H54 (cell line): ENCODE results near the gene PTPN21.

ENCODE experiments used
- DNase-seq: peaks from one replicate; pipeline ENCODE4 v3.0.0; 2011; ENCODE audit warnings: low spot score, mixed read lengths; ENCODE audit not compliant: insufficient read length
- FAIRE-seq: peaks from 3 replicates; lab custom pipeline; 2011; peaks lifted over from hg19 to GRCh38; lab: Jason Lieb, UNC
- POLR2A ChIP-seq: IDR thresholded peaks from 2 replicates; pipeline ENCODE4 v1.6.1; 2011; ENCODE audit warnings: low read depth, mild to moderate bottlenecking, low read length

Gene PTPN21

GRCh38 chr14:88481059-88481458 is 73.7 kb downstream of the PTPN21 start:
- no peak for DNase-seq
- no peak for TF ChIP-seq POLR2A
- FAIRE-seq: no peak

DNA sequence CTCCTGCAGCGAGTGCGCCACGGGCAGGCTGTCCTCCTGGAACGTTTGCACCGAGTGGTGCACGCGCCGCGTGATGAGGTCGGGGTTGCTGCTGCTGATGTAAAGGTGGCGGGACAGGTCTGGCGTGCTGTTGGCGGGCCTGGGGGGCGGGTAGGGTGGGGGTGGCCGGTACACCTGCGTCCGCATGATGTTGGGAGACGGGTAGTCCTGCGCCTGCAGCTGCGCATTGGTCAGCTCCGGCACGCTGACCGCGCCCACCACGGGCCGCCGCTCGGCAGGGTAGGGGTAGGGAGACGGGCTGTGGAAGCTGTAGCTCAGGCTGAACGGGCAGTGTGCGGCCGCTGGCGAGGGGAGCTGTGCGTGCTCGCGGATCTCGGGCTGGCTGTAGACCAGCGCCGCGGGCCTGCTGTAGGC is 75.2 kb downstream of the PTPN21 start:
- TF ChIP-seq POLR2A: no peak
- no peak for FAIRE-seq
- no peak for DNase-seq

DNA sequence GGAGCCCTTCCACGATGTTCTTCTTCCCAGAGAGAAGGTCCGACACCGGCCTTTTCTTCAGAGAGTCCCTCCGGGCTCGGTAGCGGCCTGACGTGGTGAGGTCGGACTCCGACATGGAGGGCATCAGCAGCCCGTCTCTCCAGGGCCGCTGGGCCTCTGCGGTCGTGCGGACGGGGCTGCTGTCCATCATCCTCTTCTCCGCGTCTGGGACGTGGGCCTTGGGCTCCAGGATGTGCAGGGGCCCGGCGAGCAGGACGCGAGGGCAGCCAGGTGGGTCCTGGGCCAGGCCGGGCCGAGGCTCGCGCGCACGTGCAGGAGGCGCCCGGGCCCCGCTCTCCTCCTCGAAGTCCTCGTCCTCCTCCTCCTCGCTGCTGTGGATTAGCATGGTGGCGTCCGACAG is 75.9 kb downstream of the PTPN21 start:
- no peak for DNase-seq
- no peak for TF ChIP-seq POLR2A
- FAIRE-seq: no peak

DNA sequence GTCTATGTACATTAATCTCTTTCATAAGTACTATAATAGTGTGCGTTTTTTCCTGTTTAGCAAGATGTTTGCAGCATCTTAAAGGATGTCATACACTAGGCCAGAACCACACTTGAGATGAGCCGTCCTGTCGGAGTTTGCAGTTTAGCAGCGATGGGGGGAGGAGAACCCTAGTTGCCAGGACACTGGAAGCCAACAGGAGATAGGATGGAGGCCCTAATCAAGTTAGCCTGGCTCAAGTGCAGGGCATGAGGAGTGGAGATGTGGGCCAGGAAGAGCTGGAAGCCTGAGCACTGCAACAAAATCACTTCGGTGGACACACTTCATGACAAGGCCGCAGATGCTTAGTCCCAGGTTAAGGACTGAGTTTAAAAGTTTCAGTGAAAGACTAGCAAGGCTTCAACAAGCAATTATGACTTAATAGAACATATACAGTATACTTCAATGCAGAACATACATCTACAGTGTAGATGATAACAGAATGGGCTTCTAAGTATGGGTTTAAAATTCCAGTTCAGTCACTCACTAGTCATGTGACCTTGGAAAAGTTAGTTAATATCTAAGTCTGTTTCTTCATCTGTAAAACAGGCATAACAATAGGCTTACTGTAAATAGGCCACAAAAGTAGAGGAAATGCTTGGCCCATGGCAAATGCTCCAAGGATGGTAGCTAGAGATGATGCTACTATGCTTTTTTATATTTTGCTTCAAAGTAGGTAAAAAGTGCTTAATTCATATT is 77.1 kb downstream of the PTPN21 start:
- TF ChIP-seq POLR2A: no peak
- FAIRE-seq (no peak), DNase-seq (no peak)

- no peak for TF ChIP-seq POLR2A
- FAIRE-seq (no peak), DNase-seq (no peak)
Observed at GRCh38 chr14:88476825-88477224, 78.0 kb downstream of the PTPN21 start.

GRCh38 chr14:88476214-88476774 is 78.5 kb downstream of the PTPN21 start:
- FAIRE-seq: no peak

DNA sequence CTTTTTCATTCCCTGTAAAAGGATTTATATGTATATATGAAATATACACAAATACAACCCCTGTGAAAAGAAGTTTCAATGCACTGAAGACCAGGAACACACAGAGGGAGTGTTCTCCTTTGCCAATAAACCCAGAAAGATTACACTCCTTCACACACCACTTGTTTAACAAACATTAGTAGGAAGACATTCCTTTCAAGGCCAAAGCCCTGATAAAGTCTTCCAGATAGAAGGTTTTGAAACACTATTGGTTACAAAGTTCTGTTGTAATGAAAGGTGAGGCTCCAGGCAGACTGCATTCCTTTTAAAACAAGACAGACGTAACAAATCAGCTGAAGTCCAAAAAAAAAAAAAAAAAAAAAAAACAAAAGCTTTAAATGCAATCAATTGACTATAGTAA is 81.0 kb downstream of the PTPN21 start:
- DNase-seq (no peak), FAIRE-seq (no peak)
- TF ChIP-seq POLR2A: no peak

More at GRCh38 chr14:88476214-88476774, 78.5 kb downstream of the PTPN21 start:
- DNase-seq: no peak
- no peak for TF ChIP-seq POLR2A

- TF ChIP-seq POLR2A: no peak
- DNase-seq (no peak), FAIRE-seq (no peak)
Observed at GRCh38 chr14:88470542-88471440, 84.0 kb downstream of the PTPN21 start.

DNA sequence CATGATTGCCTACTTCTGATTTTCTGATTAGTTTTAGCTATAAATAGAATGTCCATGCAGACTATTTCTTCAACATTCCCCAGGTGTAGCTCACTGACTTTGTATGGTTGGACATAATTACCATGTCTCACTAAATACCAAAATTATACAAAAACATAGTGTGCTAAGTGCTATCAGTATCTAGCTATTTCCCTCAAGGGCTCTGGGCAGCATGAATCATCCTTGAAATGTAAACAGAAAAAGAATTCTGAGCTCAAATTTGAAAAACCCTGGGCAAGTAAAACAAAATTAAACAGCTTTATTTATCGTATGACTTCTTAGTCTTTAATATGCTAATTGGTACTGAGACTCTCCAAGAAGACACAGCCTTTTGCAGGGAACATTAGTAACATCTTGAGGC is 86.4 kb downstream of the PTPN21 start:
- DNase-seq (no peak), FAIRE-seq (no peak)
- no peak for TF ChIP-seq POLR2A

DNA sequence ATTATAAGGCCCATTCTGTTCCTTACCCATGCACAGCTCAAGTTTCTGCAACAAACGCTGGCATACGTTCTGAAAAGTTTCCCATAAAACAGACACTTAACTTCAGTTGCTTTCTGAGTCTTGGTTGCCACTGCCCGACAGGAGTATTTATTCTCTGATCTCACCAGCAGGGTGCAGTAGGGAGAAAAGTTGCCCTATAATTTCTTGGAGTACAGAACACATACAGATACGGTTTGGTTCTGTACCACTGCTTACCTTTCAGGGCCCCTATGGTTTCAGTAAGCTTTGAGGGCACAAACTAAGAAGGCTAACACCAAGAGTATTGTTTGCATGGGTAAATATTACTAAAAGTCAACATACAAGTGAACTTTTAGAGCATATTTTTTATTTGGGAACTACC is 91.5 kb downstream of the PTPN21 start:
- no peak for TF ChIP-seq POLR2A
- FAIRE-seq: no peak
- DNase-seq: no peak

DNA sequence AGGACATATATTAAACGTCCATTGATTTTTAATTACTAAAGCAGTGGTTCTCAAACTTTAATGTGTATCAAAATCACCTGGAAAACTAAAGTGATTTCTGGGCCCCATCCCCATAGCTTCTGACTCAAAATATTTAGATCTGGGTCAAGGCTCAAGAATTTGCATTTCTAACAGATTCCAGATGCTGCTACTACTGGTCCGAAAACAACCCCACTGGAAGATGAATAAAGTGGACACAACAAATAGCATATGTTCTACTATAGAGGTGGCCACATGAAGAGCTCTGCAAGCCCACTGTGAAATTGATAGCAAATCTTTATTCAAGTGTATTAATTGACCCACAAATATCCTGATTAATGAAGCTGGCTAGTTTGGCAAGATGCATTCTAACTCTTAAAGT is 99.9 kb downstream of the PTPN21 start:
- no peak for DNase-seq
- TF ChIP-seq POLR2A: no peak
- FAIRE-seq: no peak

- DNase-seq: no peak
- no peak for TF ChIP-seq POLR2A
- no peak for FAIRE-seq
Observed at GRCh38 chr14:88452231-88452630, 102.6 kb downstream of the PTPN21 start.

- no peak for FAIRE-seq
Observed at GRCh38 chr14:88439088-88439487, 115.7 kb downstream of the PTPN21 start.

DNA sequence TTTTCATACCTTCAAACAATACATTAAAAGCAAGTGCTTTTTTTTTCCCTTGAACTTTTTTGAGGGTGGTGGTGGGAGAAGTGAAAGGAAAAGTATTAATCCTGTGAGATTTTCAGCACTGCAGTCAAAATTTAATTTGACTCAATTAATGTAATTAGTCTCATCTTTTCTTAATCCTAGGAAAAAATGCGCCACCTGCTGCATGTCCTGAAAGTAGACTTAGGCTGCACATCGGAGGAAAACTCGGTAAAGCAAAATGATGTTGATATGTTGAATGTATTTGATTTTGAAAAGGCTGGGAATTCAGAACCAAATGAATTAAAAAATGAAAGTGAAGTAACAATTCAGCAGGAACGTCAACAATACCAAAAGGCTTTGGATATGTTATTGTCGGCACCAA is 117.1 kb downstream of the PTPN21 start:
- FAIRE-seq (no peak), DNase-seq (no peak)
- no peak for TF ChIP-seq POLR2A

More at GRCh38 chr14:88439088-88439487, 115.7 kb downstream of the PTPN21 start:
- DNase-seq: no peak
- TF ChIP-seq POLR2A: no peak
